IMR-90 (cell line): Measurements from ENCODE around the gene NTRK3. TPM values are rescaled to one million over a fixed set of nuclear protein-coding genes. Genes with fewer than 3 reads are reported as not detected.

Source experiments
- ATAC-seq: fragments of 200-7000 bp; cut with Tn5 transposase; 2 replicates; pipeline ENCODE4 v1.9.1; 2020; ENCODE audit warnings: low read depth, mild to moderate bottlenecking, moderate library complexity
- BruUV-seq: library from RNA; stranded (reverse); fragments of 400-500 nt; replicated peaks from 2 replicates; lab custom pipeline; 2021; lab: Mats Ljungman, UMichigan
- CTCF ChIA-PET: fragments of 300-600 bp; formaldehyde crosslinking; extraction: SDS; loops from one replicate; lab custom pipeline; 2021; ENCODE audit warnings: antibody characterized with exemption; lab: Yijun Ruan, JAX
- POLR2A ChIA-PET: fragments of 300-600 bp; sonication (Branson Sonifier 250); formaldehyde crosslinking; loops from one replicate; lab custom pipeline; 2022; ENCODE audit warnings: antibody characterized with exemption; ENCODE audit not compliant: unreplicated experiment; lab: Charles Lee
- DNase-seq: peaks from one replicate; pipeline ENCODE4 v3.0.0; 2013
- H2AFZ ChIP-seq: replicated peaks from 2 replicates; pipeline ENCODE3; 2013; ENCODE audit warnings: low read length, mild to moderate bottlenecking; ENCODE audit not compliant: poor library complexity
- H2AK5ac ChIP-seq: 2 replicates; pipeline ENCODE4 v1.6.1; 2013; ENCODE audit warnings: low read depth, low read length, inconsistent platforms
- H2AK9ac ChIP-seq: replicated peaks from 2 replicates; pipeline ENCODE3; 2013; ENCODE audit warnings: mild to moderate bottlenecking, low read depth, low read length, moderate library complexity; ENCODE audit not compliant: poor library complexity
- H2BK120ac ChIP-seq: 2 replicates; pipeline ENCODE4 v1.6.1; 2013; ENCODE audit warnings: low read depth, low read length, inconsistent platforms
- H2BK15ac ChIP-seq: 3 replicates; pipeline ENCODE4 v1.6.1; 2013; ENCODE audit warnings: low read depth, low read length, inconsistent platforms
- H2BK20ac ChIP-seq: 2 replicates; pipeline ENCODE4 v1.6.1; 2013; ENCODE audit warnings: low read depth, mild to moderate bottlenecking, inconsistent platforms, low read length, moderate library complexity
- H2BK5ac ChIP-seq: 2 replicates; pipeline ENCODE4 v1.6.1; 2013; ENCODE audit warnings: mild to moderate bottlenecking, low read depth, low read length, inconsistent platforms; ENCODE audit not compliant: poor library complexity, severe bottlenecking
- H3K14ac ChIP-seq: replicated peaks from 2 replicates; pipeline ENCODE4 v1.6.1; 2013; ENCODE audit warnings: low read depth, low read length, inconsistent platforms
- H3K18ac ChIP-seq: 2 replicates; pipeline ENCODE4 v1.6.1; 2013; ENCODE audit warnings: low read depth, low read length, control low read depth
- H3K23ac ChIP-seq: 2 replicates; pipeline ENCODE4 v1.6.1; 2013; ENCODE audit warnings: low read depth, low read length, inconsistent platforms
- H3K27ac ChIP-seq: 2 replicates; pipeline ENCODE4 v1.5.1; 2013; ENCODE audit warnings: mild to moderate bottlenecking, control low read depth, low read length; ENCODE audit not compliant: insufficient read depth
- H3K27me3 ChIP-seq: 2 replicates; pipeline ENCODE4 v1.6.1; 2013; ENCODE audit warnings: low read length; ENCODE audit not compliant: control insufficient read depth, insufficient read depth
- H3K36me3 ChIP-seq: 2 replicates; pipeline ENCODE4 v1.6.1; 2013; ENCODE audit warnings: low read length, mixed read lengths; ENCODE audit not compliant: control insufficient read depth, insufficient read depth
- H3K4ac ChIP-seq: 2 replicates; pipeline ENCODE4 v1.6.1; 2013; ENCODE audit warnings: low read depth, low read length, inconsistent platforms
- H3K4me1 ChIP-seq: 2 replicates; pipeline ENCODE4 v1.6.1; 2013; ENCODE audit warnings: low read length, mixed read lengths; ENCODE audit not compliant: control insufficient read depth, insufficient read depth
- H3K4me2 ChIP-seq: 2 replicates; pipeline ENCODE4 v1.6.1; 2013; ENCODE audit warnings: low read depth, mild to moderate bottlenecking, control low read depth, low read length, moderate library complexity
- H3K4me3 ChIP-seq: 2 replicates; pipeline ENCODE4 v1.5.1; 2013; ENCODE audit warnings: low read depth, mild to moderate bottlenecking, control low read depth, low read length, moderate library complexity; ENCODE audit not compliant: insufficient read depth
- H3K56ac ChIP-seq: 2 replicates; pipeline ENCODE4 v1.6.1; 2013; ENCODE audit warnings: low read length, inconsistent platforms; ENCODE audit not compliant: insufficient read depth; ENCODE audit errors: extremely low read depth
- H3K79me1 ChIP-seq, 2 experiments: 2 replicates each; pipeline ENCODE4 v1.6.1; 2013; ENCODE audit warnings: low read length in 2 of 2, inconsistent platforms in 1 of 2, low read depth in 1 of 2
- H3K9ac ChIP-seq: 2 replicates; pipeline ENCODE4 v1.6.1; 2013; ENCODE audit warnings: low read depth, low read length, control low read depth
- H3K9me1 ChIP-seq: 2 replicates; pipeline ENCODE4 v1.6.1; 2013; ENCODE audit warnings: low read length, inconsistent platforms; ENCODE audit not compliant: insufficient read depth
- H3K9me3 ChIP-seq: 2 replicates; pipeline ENCODE4 v1.6.1; 2013; ENCODE audit warnings: low read length; ENCODE audit not compliant: control insufficient read depth, insufficient read depth
- H4K20me1 ChIP-seq: 2 replicates; pipeline ENCODE4 v1.6.1; 2013; ENCODE audit warnings: low read length, inconsistent platforms; ENCODE audit not compliant: insufficient read depth
- H4K5ac ChIP-seq: 2 replicates; pipeline ENCODE4 v1.6.1; 2013; ENCODE audit warnings: mild to moderate bottlenecking, low read depth, low read length, control low read depth
- H4K8ac ChIP-seq, 2 experiments: 2 replicates each; pipeline ENCODE4 v1.6.1; 2013; ENCODE audit warnings: low read depth in 2 of 2, low read length in 2 of 2, control low read depth in 1 of 2, inconsistent platforms in 1 of 2
- H4K91ac ChIP-seq: 2 replicates; pipeline ENCODE4 v1.6.1; 2013; ENCODE audit warnings: low read depth, low read length, inconsistent platforms; ENCODE audit not compliant: insufficient read depth
- RCOR1 ChIP-seq: IDR thresholded peaks from 2 replicates; pipeline ENCODE4 v1.6.1; 2012; ENCODE audit warnings: mild to moderate bottlenecking, low read length, improper control_type of control experiment; ENCODE audit not compliant: insufficient replicate concordance
- USF2 ChIP-seq: fragments of 150-350 bp; IDR thresholded peaks from 2 replicates; pipeline ENCODE4 v1.6.1; 2017; ENCODE audit warnings: mild to moderate bottlenecking, antibody characterized with exemption, low read length, low read depth
- WGBS, 2 experiments: methylation state at CpG; one replicate each; pipeline versions ENCODE4 v1.1.5 to v1.1.7; 2013; ENCODE audit warnings: missing lambda C conversion rate in 2 of 2; ENCODE audit not compliant: insufficient read length in 1 of 2; ENCODE audit errors: extremely low coverage in 2 of 2; 5-methylcytosine and 5-hydroxymethylcytosine counted together
- dilution Hi-C: fragments of 300-500 bp; cut with HindIII; formaldehyde crosslinking; loops from one replicate; pipeline ENCODE4 v1.14.3; 2018; ENCODE audit warnings: low sequenced_read_pairs; ENCODE audit not compliant: unreplicated experiment
- in situ Hi-C: fragments of 300-500 bp; cut with MboI; formaldehyde crosslinking; loops from 3 replicates; pipeline ENCODE4 v1.14.3; 2019; ENCODE audit warnings: low sequenced_read_pairs, inconsistent platforms, mixed read lengths
- intact Hi-C: fragments of 100-400 bp; cut with micrococcal nuclease; formaldehyde crosslinking; loops from 2 replicates; pipeline ENCODE4 v1.10.0; 2022
- polyA plus RNA-seq, 3 experiments: library from polyadenylated mRNA; depleted of rRNA; stranded (reverse); fragments of >200 nt; gene quantifications; 2 replicates each; pipeline ENCODE4 v1.2.3, GENCODE V29; 2012; ENCODE audit warnings: low replicate concordance in 1 of 3
- total RNA-seq: library from RNA; depleted of rRNA; stranded (reverse); fragments of >200 nt; gene quantifications from 2 replicates; pipeline ENCODE4 v1.2.3, GENCODE V29; 2012

NTRK3 gene
- total and polyA plus RNA-seq, 2 of the 4 experiments (the other 2 are of a cell fraction) = under 0.01 to 0.15 TPM

GRCh38 chr15:88300861-88301260, 44.3 kb upstream of the NTRK3 start:
- H3K18ac ChIP-seq = no peak overlapping the region
- no peak for DNase-seq
- no peak overlapping the region for H2BK15ac ChIP-seq
- H3K9me1 ChIP-seq = no peaks in the 10 kb centered on the region
- H2AFZ ChIP-seq = no peak overlapping the region
- H4K91ac ChIP-seq = no peak overlapping the region
- H3K9me3 ChIP-seq = no peaks in the 10 kb centered on the region
- no peak overlapping the region for H3K9ac ChIP-seq
- no peak overlapping the region for H2AK5ac ChIP-seq
- no peak overlapping the region for H2BK5ac ChIP-seq
- intact Hi-C loops = no loop called here
- no peak overlapping the region for H3K56ac ChIP-seq
- H2AK9ac ChIP-seq = no peak overlapping the region
- ChIA-PET CTCF (no interaction called here), POLR2A (interaction anchor here (0.6 kb wide), 1 partner anchor 22 kb away, joined by 3 read pairs; no protein-coding TSS in a partner anchor)
- WGBS, 2 experiments = no CpG with 5 or more reads among the region's 4 CpGs
- no peak for ATAC-seq
- TF ChIP-seq RCOR1 = no peak
- no peak for TF ChIP-seq USF2
- no peak overlapping the region for H4K5ac ChIP-seq
- no peak overlapping the region for H3K4me3 ChIP-seq
- no peak overlapping the region for H3K4me2 ChIP-seq
- no peaks in the 10 kb centered on the region for H3K4me1 ChIP-seq
- no peak overlapping the region for H2BK120ac ChIP-seq
- H3K27ac ChIP-seq = no peak overlapping the region
- in situ Hi-C loops = no loop called here
- no peaks in the 10 kb centered on the region for H4K20me1 ChIP-seq
- no peak overlapping the region for H3K14ac ChIP-seq
- H3K79me1 ChIP-seq = no peaks in the 10 kb centered on the region
- H3K23ac ChIP-seq = no peak overlapping the region
- H4K8ac ChIP-seq = no peak overlapping the region
- H3K36me3 ChIP-seq = no peaks in the 10 kb centered on the region
- no peak overlapping the region for H3K4ac ChIP-seq
- dilution Hi-C loops = no loop called here
- H3K27me3 ChIP-seq = no peaks in the 10 kb centered on the region
- BruUV-seq = no TSS peak
- no peak overlapping the region for H2BK20ac ChIP-seq
